Activated CD4-positive, alpha-beta T cell treated with anti-CD3 and anti-CD28 coated beads for 1 hour (primary cell): ENCODE data around the gene NINL.

ENCODE experiments used
- DNase-seq: peaks from one replicate; pipeline ENCODE4 v3.0.0-alpha.2; 2020

The NINL gene

GRCh38 chr20:25499855-25500434 is 85.4 kb downstream of the NINL start:
- DNase-seq: no peak

GRCh38 chr20:25499031-25499430 is 86.3 kb downstream of the NINL start:
- DNase-seq: no peak

- DNase-seq: no peak
Measured at GRCh38 chr20:25498280-25498606, 87.1 kb downstream of the NINL start.

GRCh38 chr20:25497586-25498279 is 87.6 kb downstream of the NINL start:
- DNase-seq: no peak

- no peak for DNase-seq
Measured at GRCh38 chr20:25496968-25497401, 88.3 kb downstream of the NINL start.

GRCh38 chr20:25496165-25496967 is 89.0 kb downstream of the NINL start:
- no peak for DNase-seq

- no peak for DNase-seq
Measured at GRCh38 chr20:25495189-25495824, 90.0 kb downstream of the NINL start.

GRCh38 chr20:25494506-25495188 is 90.7 kb downstream of the NINL start:
- no peak for DNase-seq

GRCh38 chr20:25493748-25494505 is 91.4 kb downstream of the NINL start:
- no peak for DNase-seq

GRCh38 chr20:25493137-25493536 is 92.2 kb downstream of the NINL start:
- no peak for DNase-seq

- no peak for DNase-seq
Measured at GRCh38 chr20:25491446-25492038, 93.8 kb downstream of the NINL start.

GRCh38 chr20:25490656-25491445 is 94.5 kb downstream of the NINL start:
- DNase-seq: no peak

GRCh38 chr20:25489221-25489871 is 96.0 kb downstream of the NINL start:
- DNase-seq: no peak

- DNase-seq: no peak
Measured at GRCh38 chr20:25487975-25488374, 97.4 kb downstream of the NINL start.

GRCh38 chr20:25487306-25487705 is 98.0 kb downstream of the NINL start:
- no peak for DNase-seq

- DNase-seq: no peak
Measured at GRCh38 chr20:25486377-25486776, 99.0 kb downstream of the NINL start.

- DNase-seq: no peak
Measured at GRCh38 chr20:25485872-25486271, 99.5 kb downstream of the NINL start.

- DNase-seq: no peak
Measured at GRCh38 chr20:25484911-25485511, 100.3 kb downstream of the NINL start.

- DNase-seq: no peak
Measured at GRCh38 chr20:25484224-25484846, 101.0 kb downstream of the NINL start.
